Neural cell (in vitro differentiated cells): ENCODE data around the gene YY1AP1. TPM values are rescaled to one million over a fixed set of nuclear protein-coding genes. Genes with fewer than 3 reads are reported as not detected.

Experiments
- H2AFZ ChIP-seq: fragments of 200-600, 300-800 bp; sonication (generic), shearing (Covaris generic); 2 replicates; pipeline ENCODE4 v1.6.0; 2014; ENCODE audit warnings: low read depth, mild to moderate bottlenecking, antibody characterized with exemption, low read length, moderate library complexity
- H3F3A ChIP-seq: fragments of 200-600 bp; shearing (Covaris generic); 2 replicates; pipeline ENCODE4 v1.6.1; 2016; ENCODE audit warnings: mild to moderate bottlenecking, moderate library complexity, mixed read lengths, antibody characterized with exemption, low read length; ENCODE audit not compliant: insufficient read depth, poor library complexity, severe bottlenecking
- H3K27ac ChIP-seq: fragments of 200-600, 300-800 bp; sonication (generic), shearing (Covaris generic); 2 replicates; pipeline ENCODE4 v1.5.1; 2014; ENCODE audit warnings: mild to moderate bottlenecking, low read length, moderate library complexity
- H3K27me3 ChIP-seq: fragments of 300-800, 200-600 bp; sonication (generic), shearing (Covaris generic); 2 replicates; pipeline ENCODE4 v1.6.0; 2014; ENCODE audit warnings: mild to moderate bottlenecking, low read depth, low read length, moderate library complexity; ENCODE audit not compliant: insufficient read depth
- H3K36me3 ChIP-seq: fragments of 300-800, 200-600 bp; sonication (generic), shearing (Covaris generic); 2 replicates; pipeline ENCODE4 v1.5.1; 2014; ENCODE audit warnings: mild to moderate bottlenecking, antibody characterized with exemption, low read length, moderate library complexity; ENCODE audit not compliant: insufficient read depth
- H3K4me2 ChIP-seq: fragments of 300-800, 200-600 bp; sonication (generic), shearing (Covaris generic); 2 replicates; pipeline ENCODE4 v1.6.0; 2014; ENCODE audit warnings: mild to moderate bottlenecking, low read length
- H3K4me3 ChIP-seq: fragments of 300-800, 200-600 bp; sonication (generic), shearing (Covaris generic); 2 replicates; pipeline ENCODE4 v1.5.1; 2014; ENCODE audit warnings: mild to moderate bottlenecking, low read length, moderate library complexity
- H3K79me2 ChIP-seq: fragments of 200-600 bp; shearing (Covaris generic); replicated peaks from 2 replicates; pipeline ENCODE4 v1.6.0; 2014; ENCODE audit warnings: mild to moderate bottlenecking, low read length, moderate library complexity; ENCODE audit not compliant: insufficient read depth
- H3K9ac ChIP-seq: fragments of 300-800, 200-600 bp; sonication (generic), shearing (Covaris generic); 2 replicates; pipeline ENCODE4 v1.6.1; 2016; ENCODE audit warnings: mild to moderate bottlenecking, low read length, mixed read lengths
- H3K9me2 ChIP-seq: fragments of 200-600 bp; shearing (Covaris generic); 2 replicates; pipeline ENCODE4 v1.6.1; 2016; ENCODE audit warnings: mild to moderate bottlenecking, low read length, mixed read lengths; ENCODE audit not compliant: insufficient read depth
- H3K9me3 ChIP-seq: fragments of 200-600, 300-800 bp; sonication (generic), shearing (Covaris generic); 2 replicates; pipeline ENCODE4 v1.6.1; 2016; ENCODE audit warnings: mild to moderate bottlenecking, mixed run types, low read length, moderate library complexity, mixed read lengths
- H4K20me1 ChIP-seq: fragments of 200-600 bp; shearing (Covaris generic); 2 replicates; pipeline ENCODE4 v1.6.1; 2016; ENCODE audit warnings: mild to moderate bottlenecking, mixed run types; ENCODE audit not compliant: insufficient read depth
- CTCF ChIP-seq: fragments of 450-650 bp; IDR thresholded peaks from 2 replicates; pipeline ENCODE4 v1.5.1; 2014; ENCODE audit warnings: antibody characterized with exemption, mild to moderate bottlenecking, moderate library complexity; ENCODE audit not compliant: poor library complexity, severe bottlenecking
- EP300 ChIP-seq: fragments of 450-650 bp; conservative IDR thresholded peaks from 2 replicates; pipeline ENCODE4 v1.6.1; 2014; ENCODE audit warnings: antibody characterized with exemption, mild to moderate bottlenecking, moderate library complexity; ENCODE audit not compliant: poor library complexity, severe bottlenecking
- EZH2 ChIP-seq: fragments of 200-600, 300-800 bp; shearing (Covaris generic), sonication (generic); IDR thresholded peaks from 2 replicates; pipeline ENCODE4 v1.6.1; 2014; ENCODE audit warnings: antibody characterized with exemption, low read length, borderline replicate concordance, mild to moderate bottlenecking; ENCODE audit not compliant: insufficient read depth, poor library complexity, severe bottlenecking
- MXI1 ChIP-seq: fragments of 450-650 bp; conservative IDR thresholded peaks from 2 replicates; pipeline ENCODE4 v1.6.1; 2014; ENCODE audit warnings: antibody characterized with exemption, mild to moderate bottlenecking; ENCODE audit not compliant: poor library complexity, severe bottlenecking
- POLR2AphosphoS5 ChIP-seq: IDR thresholded peaks from 2 replicates; pipeline ENCODE4 v1.6.1; 2012
- RAD21 ChIP-seq: fragments of 450-650 bp; conservative IDR thresholded peaks from 2 replicates; pipeline ENCODE4 v1.6.1; 2014; ENCODE audit warnings: antibody characterized with exemption, mild to moderate bottlenecking, moderate library complexity
- REST ChIP-seq: IDR thresholded peaks from 2 replicates; pipeline ENCODE4 v1.6.1; 2012; ENCODE audit warnings: borderline replicate concordance
- SMC3 ChIP-seq: fragments of 450-650 bp; conservative IDR thresholded peaks from 2 replicates; pipeline ENCODE4 v1.6.1; 2014; ENCODE audit warnings: antibody characterized with exemption, mild to moderate bottlenecking, moderate library complexity; ENCODE audit not compliant: poor library complexity
- TAF1 ChIP-seq: IDR thresholded peaks from 2 replicates; pipeline ENCODE4 v1.6.1; 2012; ENCODE audit warnings: low read depth
- polyA plus RNA-seq: library from polyadenylated mRNA; depleted of rRNA; stranded (reverse); fragments of >200 nt; gene quantifications from 2 replicates; pipeline ENCODE4 v1.2.3, GENCODE V29; 2014

The YY1AP1 gene
- polyA plus RNA-seq, 1 donor from 2014 or later, result 44.0 TPM

GRCh38 chr1:155649676-155650075, 38.9 kb downstream of the YY1AP1 start:
- H3F3A ChIP-seq, result no peaks in the 10 kb centered on the region
- H3K27me3 ChIP-seq, result no peaks in the 10 kb centered on the region
- no peaks in the 10 kb centered on the region for H3K9me3 ChIP-seq
- TF ChIP-seq EP300, result no peak
- no peak for TF ChIP-seq RAD21
- no peak for TF ChIP-seq CTCF
- no peak overlapping the region for H2AFZ ChIP-seq
- no peaks in the 10 kb centered on the region for H3K9me2 ChIP-seq
- H4K20me1 ChIP-seq, result no peaks in the 10 kb centered on the region
- no peaks in the 10 kb centered on the region for H3K36me3 ChIP-seq
- H3K79me2 ChIP-seq, result no peaks in the 10 kb centered on the region
- no peak overlapping the region for H3K9ac ChIP-seq
- H3K4me2 ChIP-seq, result no peak overlapping the region
- no peak overlapping the region for H3K27ac ChIP-seq
- no peak overlapping the region for H3K4me3 ChIP-seq

- H3K36me3 ChIP-seq, result no peaks in the 10 kb centered on the region
- H3K9me2 ChIP-seq, result no peaks in the 10 kb centered on the region
- peak; percentile 86 for TF ChIP-seq REST
- peak; percentile 84 for TF ChIP-seq EP300
- TF ChIP-seq EZH2, result no peak
- peak; percentile 49 for TF ChIP-seq POLR2AphosphoS5
- peak; percentile 75 for TF ChIP-seq SMC3
- no peak for TF ChIP-seq MXI1
- TF ChIP-seq RAD21, result peak; percentile 82
- no peak for TF ChIP-seq TAF1
- TF ChIP-seq CTCF, result peak; percentile 86
- no peaks in the 10 kb centered on the region for H3K27me3 ChIP-seq
- H3F3A ChIP-seq, result no peaks in the 10 kb centered on the region
- H3K4me3 ChIP-seq, result peak overlapping the region; percentile 55
- H3K79me2 ChIP-seq, result no peaks in the 10 kb centered on the region
- H3K9me3 ChIP-seq, result peaks cover 5% of the 10 kb centered on the region
- no peak overlapping the region for H3K4me2 ChIP-seq
- no peak overlapping the region for H2AFZ ChIP-seq
- H3K27ac ChIP-seq, result peak overlapping the region; percentile 70
- peak overlapping the region; percentile 42 for H3K9ac ChIP-seq
- no peaks in the 10 kb centered on the region for H4K20me1 ChIP-seq
Observed at GRCh38 chr1:155648207-155649147, 40.1 kb downstream of the YY1AP1 start.
